T-helper 1 cell (primary cell): Measurements from ENCODE around the gene FAM47E.

Source experiments
- DNase-seq, 5 donors: peaks; one replicate each; pipeline ENCODE4 v3.0.0-alpha.2; 2012 to 2020

The FAM47E gene

DNA sequence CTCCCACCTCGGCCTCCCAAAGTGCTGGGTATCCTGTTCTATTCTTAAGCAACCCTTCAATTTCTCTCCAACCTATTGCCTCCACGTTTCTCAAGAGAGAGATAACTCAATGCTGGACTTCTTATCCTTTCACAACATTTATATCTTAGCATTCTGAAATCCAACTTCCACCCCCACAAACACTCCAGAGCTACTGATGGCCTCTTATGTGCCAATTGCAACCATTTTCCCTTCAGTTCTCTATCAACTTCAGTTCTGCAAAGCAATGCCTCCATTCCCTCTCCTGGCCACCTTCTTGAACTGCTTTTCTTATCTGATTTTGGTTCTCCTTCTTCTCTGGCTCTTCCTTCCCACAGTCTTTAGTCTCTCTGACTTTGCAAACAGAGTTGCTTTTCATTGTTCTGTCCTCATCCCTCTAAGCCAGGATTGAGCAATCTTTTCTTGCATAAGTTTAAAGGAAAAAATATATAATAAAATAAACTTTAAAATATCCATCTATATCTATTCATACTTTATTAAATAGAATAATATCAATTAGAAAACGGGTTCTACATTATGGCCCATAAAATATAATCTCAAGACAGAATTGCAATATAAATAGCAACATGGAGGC lies 51.4 kb downstream of the FAM47E start:
- DNase-seq = no peak

DNA sequence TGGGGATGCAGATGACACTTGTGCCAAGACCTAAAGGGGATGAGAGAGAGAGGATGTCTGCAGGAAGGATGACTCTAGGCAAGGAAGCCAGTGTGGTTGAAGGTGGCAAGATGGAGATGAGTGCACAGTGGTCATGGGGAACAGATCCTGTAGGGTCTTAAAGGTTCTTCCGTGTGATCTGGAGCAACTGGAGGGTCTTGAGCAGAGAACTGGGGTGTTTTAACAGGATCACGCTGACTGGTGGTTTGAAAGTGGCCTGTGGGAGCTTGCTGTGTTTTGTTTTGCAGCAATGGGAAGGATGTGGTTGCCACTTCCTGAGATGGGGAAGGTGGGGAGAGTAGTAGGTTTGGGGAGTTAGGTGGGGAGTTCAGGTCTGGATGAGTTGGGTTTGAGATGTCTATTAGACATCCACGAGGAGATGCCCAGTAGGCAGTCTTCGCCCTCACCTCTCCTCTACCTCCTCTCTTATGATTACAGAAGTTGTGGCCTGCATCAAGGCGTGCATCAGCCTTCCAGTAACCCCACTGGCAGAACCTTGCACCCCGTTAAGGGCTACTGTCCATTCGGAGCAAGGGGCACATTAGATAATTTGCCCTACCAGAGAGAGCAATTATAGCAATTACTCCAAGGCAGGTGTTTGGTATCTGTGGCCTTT lies 53.6 kb downstream of the FAM47E start:
- DNase-seq = peak in 1 of 5 donors; percentile 65

DNA sequence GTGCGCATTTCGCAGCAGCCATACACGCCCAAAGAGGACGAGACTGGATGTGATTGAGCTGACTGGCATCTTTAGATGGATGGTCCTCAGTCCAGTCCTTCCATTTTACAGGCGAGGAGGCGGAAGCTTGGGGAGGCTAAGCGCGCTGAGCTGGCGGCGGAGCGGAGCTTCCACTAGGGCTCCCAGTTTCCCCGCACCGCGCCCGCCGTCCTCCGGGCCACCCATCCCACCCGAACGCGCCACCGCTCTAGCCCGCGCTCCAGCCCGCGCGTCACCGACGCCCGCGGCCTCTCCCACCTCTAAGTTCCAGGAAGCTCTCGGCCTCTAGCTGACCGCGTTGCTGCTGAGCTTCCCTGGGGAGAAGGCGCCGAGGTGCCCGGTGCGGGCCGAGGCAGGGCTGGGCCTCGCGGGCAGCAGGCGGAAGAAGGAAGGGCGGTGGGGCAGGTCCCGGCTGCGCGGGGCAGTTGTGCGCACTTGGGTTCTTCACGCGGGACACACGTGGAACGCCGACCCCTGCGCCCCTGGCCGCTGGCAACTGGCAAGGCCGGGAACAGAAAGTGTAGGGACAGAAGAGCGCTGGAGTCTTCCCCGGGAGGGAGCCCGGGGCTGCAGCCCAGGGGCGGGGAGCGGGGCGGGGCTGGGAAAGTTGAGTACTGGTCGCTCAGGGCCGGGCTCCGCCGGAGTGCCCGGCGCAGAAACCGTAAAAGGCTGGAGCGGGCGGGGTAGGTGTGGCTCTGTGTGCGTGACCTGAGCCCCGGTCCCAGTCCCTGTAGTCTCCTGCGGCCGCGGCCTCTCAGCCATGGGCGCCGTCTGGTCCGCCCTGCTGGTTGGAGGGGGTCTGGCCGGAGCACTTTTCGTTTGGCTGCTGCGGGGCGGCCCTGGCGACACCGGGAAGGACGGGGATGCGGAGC lies 54.7 kb downstream of the FAM47E start, which contains the start of gene STBD1:
TSS of gene STBD1 (plus strand) at position 763 of the 911 bp plus-strand sequence. CDS start at position 800, 37 bp downstream.
- peak in 2 of 5 donors; percentile 24 to 48 for DNase-seq

DNA sequence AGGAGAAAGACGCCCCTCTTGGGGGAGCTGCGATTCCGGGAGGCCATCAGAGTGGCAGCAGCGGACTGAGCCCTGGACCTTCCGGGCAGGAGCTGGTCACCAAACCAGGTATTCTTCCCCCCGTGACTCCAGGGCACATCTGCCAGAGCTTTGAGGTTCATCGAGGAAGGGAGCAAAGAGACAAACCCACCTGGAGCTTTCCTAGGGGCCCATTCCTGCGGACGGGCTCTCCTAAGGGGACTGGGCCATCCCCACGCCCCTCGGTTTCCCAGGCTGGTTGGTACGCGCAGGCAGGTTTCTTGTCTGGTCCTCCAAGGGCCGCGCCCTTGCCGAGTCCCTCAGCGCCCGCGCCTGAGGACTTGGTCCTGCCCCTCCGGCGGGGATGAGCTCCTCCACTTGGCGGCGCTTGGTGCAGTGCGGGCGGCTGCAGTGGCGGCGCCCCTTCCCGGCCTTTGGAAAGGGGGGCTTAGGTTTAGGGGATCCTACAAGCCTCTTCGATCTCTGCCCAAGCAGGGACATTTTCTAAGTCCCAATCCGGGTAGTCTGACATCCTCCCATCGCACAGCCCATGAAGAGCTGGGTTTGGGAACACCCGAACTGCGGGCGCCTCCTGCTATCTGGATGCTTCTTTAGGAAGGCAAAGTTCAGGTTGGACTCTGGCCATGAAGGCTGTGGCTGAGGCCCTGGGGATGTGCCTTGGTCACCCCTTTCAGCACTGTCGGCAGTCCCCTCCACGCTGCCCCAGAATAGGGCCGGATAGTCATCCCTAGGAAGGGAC lies 55.5 kb downstream of the FAM47E start:
- peak in 2 of 5 donors; percentile 7 to 35 for DNase-seq

DNA sequence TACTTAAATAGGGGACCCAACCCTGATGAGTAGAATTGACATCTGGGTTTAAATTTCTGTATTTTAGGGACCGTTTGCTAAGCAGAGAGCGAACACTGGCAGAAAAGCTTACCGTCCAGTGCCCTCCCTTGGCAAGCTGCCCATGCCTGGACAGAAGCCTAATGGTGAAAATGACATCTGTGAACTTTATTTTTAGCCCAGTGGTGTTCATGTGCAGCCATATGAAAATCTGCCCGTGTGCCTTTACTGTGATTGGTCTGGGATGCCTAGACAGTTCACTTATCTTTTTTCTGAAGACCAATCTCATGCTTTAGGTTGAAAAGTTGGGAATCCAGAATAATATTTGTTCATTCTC lies 56.1 kb downstream of the FAM47E start:
- DNase-seq = no peak

DNA sequence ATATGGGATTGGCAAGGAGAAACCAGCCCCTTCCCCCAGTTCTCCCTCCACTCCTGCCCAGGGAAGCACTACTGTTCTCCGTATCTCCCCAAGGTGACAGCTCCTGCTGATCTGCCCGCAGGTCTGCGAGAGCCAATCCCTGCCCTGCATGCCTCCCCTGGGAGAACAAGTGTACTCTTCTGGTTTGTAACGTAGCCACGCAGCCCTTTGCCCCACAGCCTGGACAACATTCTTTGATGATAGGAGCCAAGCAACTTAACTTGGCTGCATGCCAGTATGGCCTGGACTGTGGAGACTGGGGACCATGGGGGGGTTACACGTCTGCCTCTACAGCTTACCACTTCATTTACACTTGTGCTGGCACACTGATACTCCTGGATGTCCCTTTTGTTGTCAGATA lies 57.0 kb downstream of the FAM47E start:
- DNase-seq = no peak

DNA sequence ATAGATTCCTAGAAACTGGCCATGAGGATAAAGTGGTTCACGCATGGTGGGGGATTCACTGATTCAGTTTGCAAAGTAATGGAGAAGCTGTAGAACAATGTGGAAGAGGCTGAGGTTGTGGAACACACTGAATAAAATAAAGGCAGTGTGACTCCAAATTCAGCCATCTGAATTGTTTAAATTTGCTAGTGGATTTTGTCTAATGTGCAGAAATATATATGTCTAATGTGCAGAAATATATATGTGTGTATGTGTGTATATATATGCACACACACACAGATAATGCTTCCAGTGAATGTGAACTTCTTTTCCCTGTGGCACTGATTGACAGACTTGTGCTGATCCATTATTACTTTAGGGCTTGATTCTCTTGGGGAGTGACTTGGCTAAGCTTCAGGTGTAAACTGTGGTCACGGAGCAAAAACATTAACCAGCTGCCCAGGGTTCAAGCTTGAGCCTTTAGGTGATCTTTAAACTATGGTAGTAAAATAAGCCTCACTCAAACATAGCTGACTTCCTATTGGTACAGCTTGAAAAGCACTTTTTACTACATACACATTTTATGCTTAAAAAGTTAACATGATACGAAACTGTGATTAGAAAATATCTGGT lies 58.5 kb downstream of the FAM47E start:
- DNase-seq = no peak

DNA sequence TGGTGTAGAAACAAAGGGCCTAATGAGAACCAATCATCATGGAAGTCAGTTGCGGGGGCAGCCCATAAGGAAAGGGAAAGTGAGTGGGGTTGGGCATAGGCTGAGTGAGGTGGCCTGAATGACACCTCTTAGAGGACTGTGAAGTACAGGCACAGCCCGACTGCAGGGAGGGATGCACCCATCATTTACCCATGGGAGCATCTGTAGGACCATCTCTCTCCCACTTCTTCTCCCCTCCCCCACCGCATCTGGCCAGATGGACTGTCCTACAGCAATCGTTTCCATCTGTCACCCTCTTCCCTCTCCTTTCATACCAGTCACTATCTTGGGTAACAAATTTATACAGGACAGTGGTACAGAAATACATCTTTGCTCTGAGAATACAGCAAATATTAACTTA lies 59.2 kb downstream of the FAM47E start:
- DNase-seq = no peak

DNA sequence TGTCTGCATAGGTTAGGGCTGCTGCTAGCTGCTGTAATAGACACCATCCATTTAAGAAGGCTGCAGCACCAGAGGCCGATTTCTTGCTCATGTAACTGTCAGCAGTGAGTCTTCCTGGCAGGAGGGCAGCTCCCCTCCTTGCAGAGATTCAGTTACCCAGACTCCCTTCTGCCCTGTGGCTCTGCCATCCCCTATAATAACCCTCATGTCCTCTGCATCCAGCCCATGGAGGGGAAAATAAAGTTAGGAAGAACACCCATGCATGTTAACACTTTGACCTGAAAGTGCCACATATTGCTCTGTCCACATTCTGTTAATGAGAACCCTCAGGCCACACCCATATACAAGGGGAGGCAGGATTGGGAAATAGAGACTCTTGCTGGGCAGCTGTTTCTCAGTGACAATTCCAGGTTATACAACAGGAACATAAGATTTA lies 60.4 kb downstream of the FAM47E start:
- no peak for DNase-seq

DNA sequence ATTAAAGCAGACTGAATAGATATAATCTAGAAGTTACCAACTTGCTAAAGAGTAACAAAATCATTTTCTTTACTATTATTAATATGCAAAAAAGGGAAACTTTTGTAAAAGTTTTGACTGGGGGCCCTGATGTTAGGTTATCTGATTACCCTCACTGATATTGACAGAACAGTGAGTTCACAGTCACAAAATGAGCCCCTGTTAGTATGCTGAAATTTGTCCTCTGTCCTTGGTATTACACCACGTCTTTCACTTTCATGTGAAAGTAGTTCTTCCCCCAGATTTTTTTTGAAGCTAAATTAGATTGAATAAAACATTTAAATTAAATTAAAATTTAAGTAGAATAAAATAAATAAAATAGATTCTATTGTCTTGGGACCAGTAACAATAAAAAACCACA lies 60.9 kb downstream of the FAM47E start:
- no peak for DNase-seq

DNA sequence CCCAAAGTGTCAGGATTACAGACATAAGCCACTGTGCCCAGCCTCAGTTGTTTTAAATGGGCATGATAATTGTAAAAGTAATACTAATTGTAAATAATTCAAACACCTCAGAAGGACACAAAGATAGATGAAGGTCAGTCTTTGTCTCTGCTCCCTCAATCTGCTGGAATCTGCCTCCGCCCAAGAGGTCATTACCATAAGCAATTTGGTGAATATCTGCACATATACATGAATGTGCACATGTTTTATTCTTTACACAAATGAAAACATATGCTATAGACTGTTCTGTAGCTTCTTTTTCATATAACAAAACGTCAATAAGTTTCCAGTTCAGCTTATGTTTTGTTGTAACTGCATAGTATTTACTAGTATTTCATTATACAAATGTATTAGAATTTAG lies 62.0 kb downstream of the FAM47E start:
- no peak for DNase-seq

DNA sequence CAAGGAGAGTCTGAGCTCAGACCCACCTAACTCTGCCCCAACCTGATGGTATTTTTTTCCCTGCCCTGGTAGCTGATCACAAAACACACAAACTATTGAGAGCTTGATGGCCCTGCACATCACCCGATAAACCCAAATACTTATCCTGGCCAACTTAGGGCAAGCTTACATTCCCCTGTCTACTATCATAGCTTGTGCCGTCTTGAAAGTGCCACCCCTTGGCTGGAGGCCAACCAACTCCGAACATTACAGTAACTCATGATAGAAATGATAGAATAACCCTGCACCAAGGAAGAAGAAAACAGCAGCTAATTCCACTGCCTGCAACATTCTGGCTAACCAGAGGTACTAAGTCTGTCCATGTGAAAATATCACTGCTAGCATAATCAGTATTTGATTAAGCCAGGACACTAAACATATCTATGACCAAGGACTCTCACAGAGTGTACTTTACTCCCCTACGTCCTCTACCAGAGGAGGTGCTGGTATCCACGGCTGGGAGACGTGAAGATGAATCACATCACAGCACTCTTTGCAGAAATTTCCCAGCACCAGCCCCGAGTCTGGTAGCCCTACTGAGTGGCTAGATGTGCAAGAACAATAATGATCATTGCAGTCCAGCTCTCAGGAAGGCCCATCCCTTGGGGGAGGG lies 63.9 kb downstream of the FAM47E start:
- no peak for DNase-seq

DNA sequence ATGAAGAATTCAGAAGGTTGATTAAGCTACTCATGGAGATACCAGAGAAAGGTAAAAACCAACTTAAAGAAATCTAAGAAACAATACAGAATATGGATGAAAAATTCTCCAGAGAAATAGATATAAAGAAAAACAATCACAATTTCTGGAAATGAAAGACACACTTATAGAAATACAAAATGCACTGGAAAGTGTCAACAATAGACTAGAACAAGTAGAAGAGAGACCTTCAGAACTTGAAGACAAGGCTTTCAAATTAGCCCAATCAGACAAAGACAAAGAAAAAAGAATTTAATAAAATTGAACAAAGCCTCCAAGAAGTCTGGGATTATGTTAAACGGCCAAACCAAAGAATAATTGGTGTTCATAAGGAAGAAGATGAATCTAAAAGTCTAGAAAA lies 64.6 kb downstream of the FAM47E start:
- no peak for DNase-seq

DNA sequence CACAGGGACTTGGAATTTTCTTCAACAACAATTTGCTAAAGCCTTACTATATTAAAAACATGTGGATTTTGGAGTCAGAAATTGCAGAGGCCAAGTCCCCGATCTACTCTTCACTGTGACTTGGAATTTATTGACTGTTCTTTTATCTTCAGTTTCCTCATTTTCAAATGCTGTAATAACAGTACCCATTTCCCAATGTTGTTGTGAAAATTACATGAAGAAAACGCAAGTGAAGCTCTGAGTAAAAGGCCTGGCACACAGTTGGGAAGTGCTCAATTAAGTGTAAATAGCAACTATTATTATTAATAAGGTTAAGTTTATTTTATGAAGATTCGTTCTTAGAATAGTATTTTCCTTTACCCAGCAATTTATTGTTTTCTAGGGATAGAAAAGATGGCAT lies 70.7 kb downstream of the FAM47E start:
- DNase-seq = no peak

DNA sequence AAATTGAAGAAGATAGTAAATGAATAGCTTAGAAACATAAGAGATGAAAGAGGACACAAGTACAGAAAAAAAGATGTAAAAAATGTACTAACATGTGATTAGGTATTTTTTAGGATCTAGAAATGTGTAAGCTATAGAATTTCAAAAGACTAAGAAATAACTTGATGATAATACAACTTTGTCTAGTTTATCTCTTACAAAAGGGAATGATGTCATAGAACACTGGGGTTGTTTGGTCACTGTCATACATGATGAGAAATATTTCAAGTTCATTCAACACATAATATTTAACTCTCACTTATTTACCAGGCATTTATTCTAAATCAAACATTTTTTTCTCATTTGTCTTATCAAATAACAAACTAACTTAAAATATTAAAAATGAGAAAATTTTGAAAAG lies 73.6 kb downstream of the FAM47E start:
- no peak for DNase-seq

DNA sequence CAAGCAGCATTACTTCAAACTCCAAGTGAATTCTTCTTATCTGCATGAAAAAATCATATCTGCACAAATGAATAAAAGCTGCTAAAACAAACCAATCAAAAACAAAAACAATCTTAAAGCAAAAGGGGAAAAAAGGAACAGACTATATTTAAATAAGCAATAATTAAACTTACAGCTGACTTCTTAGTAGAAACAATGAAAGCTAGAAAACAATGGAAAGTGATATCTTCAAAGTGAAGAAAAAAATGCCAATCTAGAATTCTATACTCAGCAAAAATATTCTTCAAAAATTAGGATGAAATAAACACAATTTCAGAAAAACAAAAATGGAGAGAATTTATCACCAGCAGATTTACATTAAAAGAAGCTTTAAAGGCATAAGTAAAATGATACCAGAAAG lies 75.0 kb downstream of the FAM47E start:
- DNase-seq = no peak
